Measurements from ENCODE around the gene KRT72. TPM values are rescaled to one million over a fixed set of nuclear protein-coding genes. Genes with fewer than 3 reads are reported as not detected.

Gene KRT72
- total and polyA plus RNA-seq, 2 donors (not counting 3 experiments of a cell fraction or from before 2014, with no cell fraction given), result not detected

DNA sequence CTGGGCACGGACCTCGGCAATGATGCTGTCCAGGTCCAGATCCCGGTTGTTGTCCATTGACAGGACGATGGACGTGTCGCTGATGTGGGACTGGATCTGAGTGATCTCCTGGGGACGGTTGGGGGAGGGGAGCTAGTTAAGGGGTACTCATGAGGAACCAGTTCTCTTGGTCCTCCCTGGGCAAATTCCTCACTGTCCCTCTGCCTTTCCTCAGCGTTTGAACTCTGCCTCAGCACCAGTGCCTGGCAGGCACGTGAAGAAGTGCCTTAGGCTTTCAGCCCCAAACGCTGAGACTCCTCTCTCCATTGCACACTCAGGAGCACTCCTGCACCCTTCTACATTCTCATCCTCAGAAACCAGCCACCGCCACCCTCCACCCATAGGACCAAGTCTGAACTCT lies 9.7 kb downstream of the KRT72 start:
- no peaks in the 10 kb centered on the region for H3K9me1 ChIP-seq (replicated peaks; ENCODE audit: control insufficient read depth, extremely low read depth, insufficient read depth, low read length)
- no peak for DNase-seq (ENCODE audit: low read depth, low spot score)
- no peaks in the 10 kb centered on the region for H3K36me3 ChIP-seq (ENCODE audit: control insufficient read depth in 2 of 2, extremely low read depth in 1 of 2, insufficient read depth in 2 of 2, low read length in 2 of 2)
- ChIA-PET POLR2A (no interaction called here), CTCF (no interaction called here)
- no peak overlapping the region for H3K27ac ChIP-seq (ENCODE audit: insufficient read depth, low read depth, low read length)
- H3K9ac ChIP-seq (replicated peaks; ENCODE audit: extremely low read depth, insufficient read depth, low read length), result no peak overlapping the region
- no peaks in the 10 kb centered on the region for H3K79me2 ChIP-seq (ENCODE audit: control insufficient read depth, insufficient read depth, low read length)
- no peaks in the 10 kb centered on the region for H3K9me3 ChIP-seq (replicated peaks; ENCODE audit: control insufficient read depth, insufficient read depth, low read length)
- no TSS peak for BruUV-seq (replicated peaks)
- intact Hi-C loops (cut with micrococcal nuclease) (no loop called here), dilution Hi-C loops (cut with MboI; ENCODE audit: extremely low pct_ligation_motif_present, low sequenced_read_pairs) (no loop called here)
- no peak overlapping the region for H3K4me3 ChIP-seq (replicated peaks in 1 of 3; ENCODE audit: insufficient read depth in 1 of 3, low read depth in 1 of 3, low read length in 3 of 3)
- H3K4me2 ChIP-seq (ENCODE audit: insufficient read depth, low read length), result no peak overlapping the region
- H3K27me3 ChIP-seq (ENCODE audit: control insufficient read depth in 2 of 2, insufficient read depth in 2 of 2, low read length in 2 of 2), result no peaks in the 10 kb centered on the region
- H4K20me1 ChIP-seq (replicated peaks; ENCODE audit: control insufficient read depth, extremely low read depth, insufficient read depth, low read length), result no peaks in the 10 kb centered on the region
- TF ChIP-seq JUN (IDR thresholded peaks at IDR 0.05; ENCODE audit: borderline replicate concordance, insufficient read depth, insufficient read length, low read depth), result no peak
- TF ChIP-seq POLR2AphosphoS5 (IDR thresholded peaks at IDR 0.05; ENCODE audit: insufficient read depth, low read depth, low read length), result no peak
- TF ChIP-seq GATA2 (IDR thresholded peaks at IDR 0.05; ENCODE audit: insufficient read depth, insufficient read length, low read depth, low read length), result no peak
- TF ChIP-seq, protein P1, sequence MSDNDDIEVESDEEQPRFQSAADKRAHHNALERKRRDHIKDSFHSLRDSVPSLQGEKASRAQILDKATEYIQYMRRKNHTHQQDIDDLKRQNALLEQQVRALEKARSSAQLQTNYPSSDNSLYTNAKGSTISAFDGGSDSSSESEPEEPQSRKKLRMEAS (IDR thresholded peaks at IDR 0.05; ENCODE audit: insufficient read depth, insufficient read length), result no peak
- TF ChIP-seq, protein P2, sequence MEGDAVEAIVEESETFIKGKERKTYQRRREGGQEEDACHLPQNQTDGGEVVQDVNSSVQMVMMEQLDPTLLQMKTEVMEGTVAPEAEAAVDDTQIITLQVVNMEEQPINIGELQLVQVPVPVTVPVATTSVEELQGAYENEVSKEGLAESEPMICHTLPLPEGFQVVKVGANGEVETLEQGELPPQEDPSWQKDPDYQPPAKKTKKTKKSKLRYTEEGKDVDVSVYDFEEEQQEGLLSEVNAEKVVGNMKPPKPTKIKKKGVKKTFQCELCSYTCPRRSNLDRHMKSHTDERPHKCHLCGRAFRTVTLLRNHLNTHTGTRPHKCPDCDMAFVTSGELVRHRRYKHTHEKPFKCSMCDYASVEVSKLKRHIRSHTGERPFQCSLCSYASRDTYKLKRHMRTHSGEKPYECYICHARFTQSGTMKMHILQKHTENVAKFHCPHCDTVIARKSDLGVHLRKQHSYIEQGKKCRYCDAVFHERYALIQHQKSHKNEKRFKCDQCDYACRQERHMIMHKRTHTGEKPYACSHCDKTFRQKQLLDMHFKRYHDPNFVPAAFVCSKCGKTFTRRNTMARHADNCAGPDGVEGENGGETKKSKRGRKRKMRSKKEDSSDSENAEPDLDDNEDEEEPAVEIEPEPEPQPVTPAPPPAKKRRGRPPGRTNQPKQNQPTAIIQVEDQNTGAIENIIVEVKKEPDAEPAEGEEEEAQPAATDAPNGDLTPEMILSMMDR (IDR thresholded peaks at IDR 0.05; ENCODE audit: extremely low read depth in 1 of 2, insufficient read depth in 1 of 2, low read depth in 1 of 2, low read length in 2 of 2), result no peak
- no peak for TF ChIP-seq POLR2A (IDR thresholded peaks at IDR 0.05; ENCODE audit: low read depth, low read length)
- no peak for TF ChIP-seq FOS (IDR thresholded peaks at IDR 0.05; ENCODE audit: borderline replicate concordance, insufficient read depth, low read length)
- no peak for TF ChIP-seq EZH2 (IDR thresholded peaks at IDR 0.05; ENCODE audit: borderline replicate concordance, low read depth, low read length, severe bottlenecking)
- TF ChIP-seq MYC (IDR thresholded peaks at IDR 0.05; ENCODE audit: low read depth, low read length), result no peak
- no peak for FAIRE-seq
- no peak overlapping the region for H2AFZ ChIP-seq (ENCODE audit: low read depth, low read length)
- H3K4me1 ChIP-seq (ENCODE audit: control insufficient read depth, extremely low read depth, insufficient read depth, low read length), result no peaks in the 10 kb centered on the region
